AG10803 (cell line): ENCODE measurements around the gene GATB.

Source experiments
- DNase-seq: peaks from one replicate; pipeline ENCODE4 v3.0.0; 2010; ENCODE audit warnings: low read depth
- H3K4me3 ChIP-seq: 2 replicates; pipeline ENCODE4 v1.5.1; 2011; ENCODE audit warnings: mild to moderate bottlenecking, low read length, control low read depth
- CTCF ChIP-seq: conservative IDR thresholded peaks from 2 replicates; pipeline ENCODE4 v1.5.1; 2011; ENCODE audit warnings: mild to moderate bottlenecking, low read length, control low read depth, inconsistent platforms

The GATB gene

GRCh38 chr4:151786158-151786495, 25.3 kb upstream of the GATB start:
- H3K4me3 ChIP-seq, result no peak overlapping the region
- DNase-seq, result no peak

GRCh38 chr4:151785484-151786157, 24.8 kb upstream of the GATB start:
- no peak for DNase-seq
- no peak overlapping the region for H3K4me3 ChIP-seq
- TF ChIP-seq CTCF, result no peak

More at GRCh38 chr4:151786158-151786495, 25.3 kb upstream of the GATB start:
- no peak for TF ChIP-seq CTCF

- TF ChIP-seq CTCF, result no peak
- H3K4me3 ChIP-seq, result no peak overlapping the region
- no peak for DNase-seq
Observed at GRCh38 chr4:151784706-151785105, 23.9 kb upstream of the GATB start.

- no peak overlapping the region for H3K4me3 ChIP-seq
- no peak for TF ChIP-seq CTCF
- DNase-seq, result no peak
Observed at GRCh38 chr4:151783867-151784266, 23.1 kb upstream of the GATB start.

GRCh38 chr4:151782296-151782695, 21.5 kb upstream of the GATB start:
- DNase-seq, result no peak
- no peak for TF ChIP-seq CTCF
- no peak overlapping the region for H3K4me3 ChIP-seq

- no peak for DNase-seq
- TF ChIP-seq CTCF, result no peak
- H3K4me3 ChIP-seq, result no peak overlapping the region
Observed at GRCh38 chr4:151781026-151781425, 20.2 kb upstream of the GATB start.

- no peak for TF ChIP-seq CTCF
- no peak for DNase-seq
Observed at GRCh38 chr4:151777471-151777870, 16.7 kb upstream of the GATB start.

More at GRCh38 chr4:151777471-151777870, 16.7 kb upstream of the GATB start:
- H3K4me3 ChIP-seq, result no peak overlapping the region
